PC-9 (cell line): ENCODE measurements around the gene CDC27. TPM values are rescaled to one million over a fixed set of nuclear protein-coding genes. Genes with fewer than 3 reads are reported as not detected.
"Not testable (repeated sequence)": the region's sequence is repeated elsewhere in the genome, so short reads cannot be mapped to it uniquely, and the experiment has no call there.

Experiments used
- BruUV-seq: library from RNA; stranded (reverse); fragments of 400-500 nt; replicated peaks from 2 replicates; lab custom pipeline; 2021; lab: Mats Ljungman, UMichigan
- CTCF ChIA-PET: fragments of 300-600 bp; sonication (Branson Sonifier 250); formaldehyde crosslinking; loops from one replicate; lab custom pipeline; 2022; ENCODE audit warnings: antibody characterized with exemption; lab: Charles Lee
- POLR2A ChIA-PET: fragments of 300-600 bp; sonication (Branson Sonifier 250); formaldehyde crosslinking; loops from one replicate; lab custom pipeline; 2022; ENCODE audit warnings: antibody characterized with exemption; ENCODE audit not compliant: unreplicated experiment; lab: Charles Lee
- DNase-seq, 2 experiments: peaks; one replicate each; pipeline versions ENCODE4 v3.0.0 to v3.0.0-alpha.2; 2015 to 2022; ENCODE audit warnings: mixed read lengths in 1 of 2
- H2AFZ ChIP-seq: fragments of 200-600 bp; sonication (generic); 2 replicates; pipeline ENCODE4 v1.8.1; 2017; ENCODE audit warnings: antibody characterized with exemption
- H3F3A ChIP-seq: fragments of 200-600 bp; sonication (generic); 2 replicates; pipeline ENCODE4 v1.8.1; 2017; ENCODE audit warnings: antibody characterized with exemption, mild to moderate bottlenecking, low read depth; ENCODE audit not compliant: insufficient read depth
- H3K27ac ChIP-seq: fragments of 200-600 bp; sonication (generic); 2 replicates; pipeline ENCODE4 v1.6.1; 2016; ENCODE audit warnings: mixed run types
- H3K27me3 ChIP-seq: fragments of 200-600 bp; sonication (generic); 2 replicates; pipeline ENCODE4 v1.6.1; 2016; ENCODE audit warnings: low read depth, mixed run types; ENCODE audit not compliant: insufficient read depth
- H3K36me3 ChIP-seq: fragments of 200-600 bp; sonication (generic); 2 replicates; pipeline ENCODE4 v1.6.1; 2016; ENCODE audit warnings: low read depth, mixed run types
- H3K4me1 ChIP-seq: fragments of 200-600 bp; sonication (generic); replicated peaks from 2 replicates; pipeline ENCODE4 v1.6.1; 2016; ENCODE audit warnings: mixed run types; ENCODE audit not compliant: insufficient read depth
- H3K4me2 ChIP-seq: fragments of 200-600 bp; sonication (generic); 2 replicates; pipeline ENCODE4 v1.6.1; 2017; ENCODE audit warnings: mixed run types
- H3K4me3 ChIP-seq: fragments of 200-600 bp; sonication (generic); 2 replicates; pipeline ENCODE4 v1.6.1; 2016; ENCODE audit warnings: mixed run types
- H3K79me2 ChIP-seq: fragments of 200-600 bp; sonication (generic); 2 replicates; pipeline ENCODE4 v1.6.1; 2017; ENCODE audit warnings: low read depth, mixed run types
- H3K9me2 ChIP-seq: fragments of 200-600 bp; sonication (generic); 2 replicates; pipeline ENCODE4 v1.8.1; 2017; ENCODE audit warnings: mild to moderate bottlenecking; ENCODE audit not compliant: insufficient read depth
- H3K9me3 ChIP-seq: fragments of 200-600 bp; sonication (generic); 2 replicates; pipeline ENCODE4 v1.8.1; 2016; ENCODE audit warnings: low read depth; ENCODE audit not compliant: insufficient read depth
- H4K20me1 ChIP-seq: fragments of 200-600 bp; sonication (generic); 2 replicates; pipeline ENCODE4 v1.8.1; 2017; ENCODE audit not compliant: insufficient read depth
- CTCF ChIP-seq: fragments of 200-600 bp; sonication (generic); conservative IDR thresholded peaks from 2 replicates; pipeline ENCODE4 v1.6.1; 2017; ENCODE audit warnings: mixed run types, antibody characterized with exemption, mild to moderate bottlenecking, moderate library complexity
- EZH2 ChIP-seq: fragments of 200-600 bp; sonication (generic); IDR thresholded peaks from 2 replicates; pipeline ENCODE4 v1.8.0; 2017; ENCODE audit warnings: antibody characterized with exemption, low read depth
- intact Hi-C: fragments of 100-400 bp; cut with micrococcal nuclease; formaldehyde crosslinking; loops from one replicate; pipeline ENCODE4 v1.10.0; 2022; ENCODE audit not compliant: unreplicated experiment
- total RNA-seq: library from RNA; stranded (reverse); gene quantifications from 2 replicates; pipeline ENCODE4 v1.2.3, GENCODE V29; 2021

Gene CDC27
- total RNA-seq, 1 experiment from 2014 or later: 94.3 TPM

GRCh38 chr17:47123262-47123661, 65.8 kb downstream of the CDC27 start:
- Histone ChIP-seq H3K36me3 (peaks cover 37% of the 10 kb centered on the region), H3F3A (peaks cover 44% of the 10 kb centered on the region), H3K4me1 (peaks cover 25% of the 10 kb centered on the region)
- H2AFZ ChIP-seq, H3K9me3 ChIP-seq, DNase-seq, POLR2A ChIA-PET, H3K79me2 ChIP-seq, H3K4me2 ChIP-seq, H3K4me3 ChIP-seq, H3K27ac ChIP-seq, intact Hi-C loops, H4K20me1 ChIP-seq, BruUV-seq, H3K27me3 ChIP-seq, H3K9me2 ChIP-seq: not testable (repeated sequence)
- CTCF ChIA-PET: interaction anchor here (0.7 kb wide), 1 partner anchor 27 kb away, joined by 5 read pairs; no protein-coding TSS in a partner anchor

- H3K4me2 ChIP-seq: peak overlapping the region; percentile 52
These were observed 68.5 kb downstream of the CDC27 start for GRCh38 chr17:47120521-47121095.

GRCh38 chr17:47119746-47120520, 69.2 kb downstream of the CDC27 start:
- peak in 1 of 2 experiments; percentile 86 for DNase-seq
- CTCF ChIA-PET: no interaction called here
- no TSS peak for BruUV-seq
- no peaks in the 10 kb centered on the region for H3K27me3 ChIP-seq
- no peaks in the 10 kb centered on the region for H3K9me2 ChIP-seq
- H3K4me3 ChIP-seq: no peak overlapping the region
- no peaks in the 10 kb centered on the region for H3K9me3 ChIP-seq
- H3K36me3 ChIP-seq: peaks cover 33% of the 10 kb centered on the region
- no peak overlapping the region for H2AFZ ChIP-seq
- peaks cover 52% of the 10 kb centered on the region for H3F3A ChIP-seq
- H3K4me2 ChIP-seq: peak overlapping the region; percentile 52
- intact Hi-C loops: no loop called here
- POLR2A ChIA-PET: no interaction called here
- no peaks in the 10 kb centered on the region for H3K79me2 ChIP-seq
- no peak for TF ChIP-seq CTCF
- TF ChIP-seq EZH2: no peak
- peak overlapping the region; percentile 61 for H3K27ac ChIP-seq
- peaks cover 25% of the 10 kb centered on the region for H3K4me1 ChIP-seq
- H4K20me1 ChIP-seq: no peaks in the 10 kb centered on the region

More at GRCh38 chr17:47120521-47121095, 68.5 kb downstream of the CDC27 start:
- Histone ChIP-seq H4K20me1 (no peaks in the 10 kb centered on the region), H3F3A (peaks cover 49% of the 10 kb centered on the region), H3K27me3 (no peaks in the 10 kb centered on the region), H3K9me2 (no peaks in the 10 kb centered on the region), H3K4me3 (no peak overlapping the region), H3K79me2 (no peaks in the 10 kb centered on the region), H3K36me3 (peaks cover 33% of the 10 kb centered on the region), H3K4me1 (peaks cover 25% of the 10 kb centered on the region), H3K27ac (peak overlapping the region; percentile 61), H3K9me3 (no peaks in the 10 kb centered on the region), H2AFZ (no peak overlapping the region)
- ChIA-PET CTCF (interaction anchor here (0.6 kb wide), 1 partner anchor 195 kb away, joined by 3 read pairs; no protein-coding TSS in a partner anchor), POLR2A (no interaction called here)
- intact Hi-C loops: no loop called here
- DNase-seq: no peak
- no TSS peak for BruUV-seq
- TF ChIP-seq CTCF: no peak
- TF ChIP-seq EZH2: no peak
